OCI-LY1 (cell line): ENCODE results near the gene ZNF574.
"Not testable (repeated sequence)": the region's sequence is repeated elsewhere in the genome, so short reads cannot be mapped to it uniquely, and the experiment has no call there.

ENCODE experiments used
- H2AFZ ChIP-seq: fragments of 200-600 bp; sonication (generic), shearing (Covaris generic); 2 replicates; pipeline ENCODE4 v1.6.0; 2014; ENCODE audit warnings: antibody characterized with exemption, mild to moderate bottlenecking, low read length
- H3F3A ChIP-seq: fragments of 200-600 bp; sonication (generic), shearing (Covaris generic); 2 replicates; pipeline ENCODE4 v1.6.0; 2014; ENCODE audit warnings: mild to moderate bottlenecking, antibody characterized with exemption, low read length, moderate library complexity; ENCODE audit not compliant: insufficient read depth
- H3K27ac ChIP-seq: fragments of 200-600 bp; sonication (generic); 2 replicates; pipeline ENCODE4 v1.5.1; 2014; ENCODE audit warnings: low read length, mixed run types, mild to moderate bottlenecking, low read depth; ENCODE audit not compliant: poor library complexity, severe bottlenecking
- H3K27me3 ChIP-seq: fragments of 200-600 bp; sonication (generic); 2 replicates; pipeline ENCODE4 v1.6.0; 2014; ENCODE audit warnings: antibody characterized with exemption, mild to moderate bottlenecking, low read length, moderate library complexity; ENCODE audit not compliant: insufficient read depth
- H3K36me3 ChIP-seq: fragments of 200-600 bp; sonication (generic); 2 replicates; pipeline ENCODE4 v1.6.1; 2014; ENCODE audit warnings: mild to moderate bottlenecking, antibody characterized with exemption, low read length, moderate library complexity, mixed read lengths; ENCODE audit not compliant: insufficient read depth
- H3K4me1 ChIP-seq: fragments of 200-600 bp; sonication (generic); 2 replicates; pipeline ENCODE4 v1.5.1; 2014; ENCODE audit warnings: mild to moderate bottlenecking, low read length, moderate library complexity; ENCODE audit not compliant: insufficient read depth, severe bottlenecking
- H3K4me2 ChIP-seq: fragments of 200-600 bp; sonication (generic), shearing (Covaris generic); 2 replicates; pipeline ENCODE4 v1.6.1; 2014; ENCODE audit warnings: low read length
- H3K4me3 ChIP-seq: fragments of 200-600 bp; sonication (generic); 2 replicates; pipeline ENCODE4 v1.5.1; 2014; ENCODE audit warnings: low read length, low read depth, mild to moderate bottlenecking, mixed read lengths; ENCODE audit not compliant: poor library complexity, severe bottlenecking
- H3K79me2 ChIP-seq: fragments of 200-600 bp; shearing (Covaris generic); 2 replicates; pipeline ENCODE4 v1.6.1; 2016; ENCODE audit warnings: mixed run types, low read length, mixed read lengths; ENCODE audit not compliant: insufficient read depth
- H3K9ac ChIP-seq: fragments of 200-600 bp; sonication (generic), shearing (Covaris generic); 2 replicates; pipeline ENCODE4 v1.6.1; 2014; ENCODE audit warnings: mild to moderate bottlenecking, low read length, mixed read lengths
- H3K9me2 ChIP-seq: fragments of 200-600 bp; sonication (generic), shearing (Covaris generic); 2 replicates; pipeline ENCODE4 v1.6.1; 2014; ENCODE audit warnings: low read depth, mild to moderate bottlenecking, low read length, mixed read lengths
- H3K9me3 ChIP-seq: fragments of 200-600 bp; shearing (Covaris generic); 2 replicates; pipeline ENCODE4 v1.6.1; 2014; ENCODE audit warnings: low read length, mixed read lengths
- H4K20me1 ChIP-seq: fragments of 200-600 bp; sonication (generic), shearing (Covaris generic); 2 replicates; pipeline ENCODE4 v1.6.0; 2016; ENCODE audit warnings: mild to moderate bottlenecking, low read length; ENCODE audit not compliant: insufficient read depth
- CTCF ChIP-seq: fragments of 200-600 bp; sonication (generic), shearing (Covaris generic); IDR thresholded peaks from 2 replicates; pipeline ENCODE4 v1.5.1; 2017; ENCODE audit warnings: mild to moderate bottlenecking, antibody characterized with exemption, low read length, moderate library complexity, mixed read lengths
- EZH2 ChIP-seq: fragments of 200-600 bp; sonication (generic), shearing (Covaris generic); IDR thresholded peaks from 2 replicates; pipeline ENCODE4 v1.8.0; 2017; ENCODE audit warnings: borderline replicate concordance, mixed run types, mild to moderate bottlenecking, antibody characterized with exemption, low read length, moderate library complexity, mixed read lengths

ZNF574 gene

GRCh38 chr19:42034640-42035391, 41.1 kb upstream of the ZNF574 start:
- H3K79me2 ChIP-seq, H3K9ac ChIP-seq, H3K27ac ChIP-seq: not testable (repeated sequence)

GRCh38 chr19:42037649-42038048, 38.3 kb upstream of the ZNF574 start:
- H3K27me3 ChIP-seq, result no peaks in the 10 kb centered on the region; the same call in 1 of the 2 replicates
- no peaks in the 10 kb centered on the region for H3K79me2 ChIP-seq
- no peak overlapping the region for H2AFZ ChIP-seq
- no peaks in the 10 kb centered on the region for H3K9me3 ChIP-seq
- no peaks in the 10 kb centered on the region for H4K20me1 ChIP-seq
- no peak overlapping the region for H3K4me3 ChIP-seq
- no peak overlapping the region for H3K4me2 ChIP-seq
- no peak overlapping the region for H3K27ac ChIP-seq
- TF ChIP-seq EZH2 (no peak), CTCF (no peak)
- no peaks in the 10 kb centered on the region for H3K36me3 ChIP-seq
- H3K9ac ChIP-seq, result no peak overlapping the region
- H3K4me1 ChIP-seq, result peaks cover 4% of the 10 kb centered on the region
- no peaks in the 10 kb centered on the region for H3F3A ChIP-seq
- H3K9me2 ChIP-seq, result no peaks in the 10 kb centered on the region

More at GRCh38 chr19:42034640-42035391, 41.1 kb upstream of the ZNF574 start:
- Histone ChIP-seq H3K4me2 (peak overlapping the region; percentile 43), H3K4me3 (peak overlapping the region; percentile 31)
- not testable (repeated sequence) for H3K9me2 ChIP-seq, H3K9me3 ChIP-seq, H3K4me1 ChIP-seq, H3K27me3 ChIP-seq, H4K20me1 ChIP-seq, H2AFZ ChIP-seq, H3F3A ChIP-seq, H3K36me3 ChIP-seq
- peak; percentile 90 for TF ChIP-seq CTCF

GRCh38 chr19:42038666-42039065, 37.3 kb upstream of the ZNF574 start:
- no peaks in the 10 kb centered on the region for H3K9me2 ChIP-seq
- H3K4me3 ChIP-seq, result no peak overlapping the region
- H3K27me3 ChIP-seq, result no peaks in the 10 kb centered on the region; the same call in 1 of the 2 replicates
- no peak overlapping the region for H3K9ac ChIP-seq
- no peaks in the 10 kb centered on the region for H4K20me1 ChIP-seq
- H3F3A ChIP-seq, result no peaks in the 10 kb centered on the region
- H3K4me1 ChIP-seq, result peaks cover 4% of the 10 kb centered on the region
- no peaks in the 10 kb centered on the region for H3K9me3 ChIP-seq
- no peaks in the 10 kb centered on the region for H3K79me2 ChIP-seq
- TF ChIP-seq CTCF, result no peak
- TF ChIP-seq EZH2, result no peak
- no peaks in the 10 kb centered on the region for H3K36me3 ChIP-seq
- no peak overlapping the region for H2AFZ ChIP-seq
- no peak overlapping the region for H3K4me2 ChIP-seq
- no peak overlapping the region for H3K27ac ChIP-seq
